GM18517 (cell line): ENCODE data around the gene ADAMTS6.

ENCODE experiments used
- ATAC-seq: cut with Tn5 transposase; IDR thresholded peaks from one replicate; pipeline ENCODE4 v1.9.1; 2021; ENCODE audit warnings: mild to moderate bottlenecking, moderate library complexity; ENCODE audit not compliant: unreplicated experiment

ADAMTS6 gene

DNA sequence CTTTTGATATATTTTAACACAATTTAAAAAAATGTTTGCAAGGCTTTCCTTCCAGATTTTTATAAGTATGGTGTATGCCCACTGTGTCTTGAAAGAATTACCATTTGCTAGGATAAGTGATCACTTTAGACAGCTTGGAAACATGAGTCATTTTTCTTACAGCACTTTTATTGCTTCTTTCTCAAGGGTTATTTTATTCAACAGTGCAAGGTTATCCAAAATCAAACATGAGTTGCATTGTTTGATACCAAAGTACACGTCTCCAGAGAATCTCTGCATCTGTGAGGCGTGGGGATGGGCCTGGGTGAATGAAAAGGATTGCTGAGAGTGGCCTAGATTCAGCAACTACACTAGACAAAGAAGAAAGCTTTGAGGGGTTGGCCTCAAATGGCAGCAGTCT is 329.6 kb downstream of the ADAMTS6 start:
- no peak for ATAC-seq

DNA sequence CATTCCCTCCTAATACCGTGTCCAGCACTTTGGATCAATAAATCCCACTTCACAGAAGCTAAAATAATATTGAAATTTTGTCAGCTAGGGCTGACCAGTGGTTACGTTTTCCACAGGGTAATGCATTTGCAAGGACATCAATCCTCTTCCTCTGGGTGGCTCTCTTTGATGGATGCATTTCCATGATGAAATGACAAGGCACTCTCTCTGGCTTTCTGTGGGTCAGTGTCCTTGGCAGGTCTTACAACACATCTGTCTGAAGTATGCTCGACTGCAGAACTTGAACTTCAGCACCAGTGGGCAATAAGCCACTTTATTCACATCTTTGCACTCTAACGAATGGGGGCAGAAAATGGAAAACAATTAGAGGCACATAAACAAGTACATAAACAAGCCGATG is 330.1 kb downstream of the ADAMTS6 start:
- no peak for ATAC-seq

DNA sequence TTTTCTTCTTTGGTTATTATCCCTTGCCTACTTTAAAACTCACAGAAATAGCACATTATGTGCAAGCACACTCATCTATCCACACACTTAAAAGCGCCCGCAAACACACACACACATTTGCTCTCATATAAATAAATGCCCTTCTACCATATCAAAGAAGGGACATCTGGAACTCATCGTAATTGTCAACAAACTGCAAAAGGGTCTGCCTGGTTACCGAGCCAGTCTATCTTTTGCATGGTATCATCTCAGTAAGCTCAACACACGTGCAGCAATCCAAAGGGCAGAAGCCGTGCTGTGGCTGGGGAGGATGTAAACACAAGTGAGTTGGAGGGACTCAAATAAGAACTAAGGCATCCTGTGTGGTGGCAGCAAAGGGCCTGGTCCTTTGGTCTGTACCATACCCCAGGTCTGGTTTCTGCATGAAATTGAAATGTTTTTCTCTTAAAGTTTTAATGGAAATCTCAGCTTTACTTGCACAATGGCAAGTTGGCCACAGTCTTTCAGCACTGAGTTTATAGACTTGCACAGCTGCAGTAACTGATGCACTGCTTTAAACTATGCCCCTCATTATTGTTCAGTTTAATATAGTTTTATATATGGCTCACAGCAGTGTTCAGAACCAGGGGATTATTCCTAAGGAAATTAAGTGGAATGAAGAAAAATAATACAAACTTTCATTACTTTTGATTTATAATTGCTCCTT is 331.0 kb downstream of the ADAMTS6 start:
- no peak for ATAC-seq

DNA sequence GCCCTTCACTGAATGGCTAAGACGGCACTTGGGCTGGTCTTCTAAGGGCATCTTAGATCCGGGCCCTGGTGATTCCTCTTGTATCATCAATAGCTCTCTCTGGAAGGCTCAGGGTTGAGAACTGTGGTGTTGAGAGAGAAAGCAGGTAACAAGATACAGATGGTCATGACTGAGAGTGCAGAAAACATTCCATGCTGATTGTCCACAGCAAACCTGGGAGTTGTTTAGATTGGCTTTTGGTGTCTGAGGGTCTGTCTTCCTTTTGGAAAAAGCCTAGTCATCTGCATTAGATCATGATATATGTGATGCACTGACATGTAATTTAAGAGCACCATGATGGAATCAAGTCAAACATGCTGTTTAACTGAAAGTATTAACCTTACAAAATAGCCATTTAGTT is 331.9 kb downstream of the ADAMTS6 start:
- no peak for ATAC-seq

DNA sequence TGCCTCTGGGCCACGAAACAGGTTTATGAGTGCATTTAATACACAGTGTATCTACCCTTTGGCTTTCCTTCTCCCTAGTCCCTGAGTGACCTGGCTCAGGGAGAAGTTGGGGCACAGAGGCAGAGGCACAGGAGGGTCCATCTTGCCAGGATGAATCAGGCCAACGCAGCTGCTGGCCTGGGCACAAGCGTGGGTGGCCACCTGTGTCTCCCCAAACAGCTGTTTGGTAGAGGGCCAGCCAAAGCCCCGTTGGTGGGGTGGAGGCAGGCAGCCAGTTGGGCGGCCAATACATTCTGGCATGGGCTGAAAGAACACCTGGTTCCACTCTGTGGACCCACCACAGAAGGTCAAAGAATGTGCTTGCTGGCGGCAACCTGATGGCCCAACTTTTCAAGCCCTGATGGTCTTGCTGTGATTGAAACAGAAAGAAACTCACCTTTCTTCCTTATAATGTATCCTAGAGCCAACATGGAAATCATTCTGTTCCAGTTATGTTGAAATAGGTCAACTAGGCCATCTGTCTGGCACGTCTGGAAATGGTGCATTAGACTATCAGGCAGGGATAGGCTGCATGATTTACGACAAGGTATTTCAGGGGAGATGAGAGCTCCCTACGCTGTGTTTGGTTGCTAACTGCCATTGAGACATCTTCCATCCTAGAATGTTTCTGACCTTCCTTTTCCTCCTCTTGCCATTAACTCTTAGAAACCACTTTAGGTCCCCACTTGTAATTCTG is 337.4 kb downstream of the ADAMTS6 start:
- ATAC-seq, result no peak

DNA sequence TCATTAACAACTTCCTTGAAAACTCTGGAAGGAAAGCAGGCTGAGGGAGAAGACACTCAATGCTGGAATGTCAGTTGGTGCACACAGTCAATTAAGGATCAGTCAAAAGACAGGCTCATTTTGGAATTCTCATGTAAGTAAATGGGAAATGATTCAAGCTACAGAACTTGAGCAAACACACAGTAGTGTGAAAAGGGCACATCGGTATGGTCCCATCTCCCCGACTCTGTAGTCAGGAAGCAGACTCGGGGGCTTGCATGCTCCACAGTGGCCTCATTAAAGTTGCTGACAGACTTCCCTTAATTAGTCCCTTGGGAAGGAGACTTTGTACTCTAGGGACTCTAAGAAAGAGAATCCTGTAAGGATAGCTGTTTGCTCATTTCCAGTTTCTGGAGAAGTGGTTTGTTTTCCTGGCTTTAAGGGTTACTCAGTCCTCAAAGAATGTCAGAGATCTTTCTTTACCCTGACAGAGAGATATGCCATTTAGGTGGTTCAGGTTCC is 339.2 kb downstream of the ADAMTS6 start:
- ATAC-seq, result no peak

DNA sequence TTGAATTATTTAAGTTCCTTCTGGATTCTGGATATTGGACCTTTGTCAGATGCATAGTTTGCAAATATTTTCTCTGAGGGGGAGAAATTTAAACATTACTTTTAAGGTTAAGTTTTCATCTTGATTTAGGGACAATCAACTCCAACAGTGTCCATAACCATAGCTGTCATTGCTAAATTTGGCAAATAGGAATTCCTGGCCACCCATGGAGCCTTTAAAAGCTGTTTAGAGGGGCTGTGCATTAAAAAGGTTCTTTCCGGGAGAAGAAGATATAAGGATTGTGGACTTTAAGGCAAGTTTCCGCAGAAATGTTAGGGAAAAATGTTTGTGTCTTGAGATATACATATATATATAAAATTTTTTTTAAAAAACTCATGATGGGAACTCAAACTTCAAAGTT is 339.7 kb downstream of the ADAMTS6 start:
- no peak for ATAC-seq

DNA sequence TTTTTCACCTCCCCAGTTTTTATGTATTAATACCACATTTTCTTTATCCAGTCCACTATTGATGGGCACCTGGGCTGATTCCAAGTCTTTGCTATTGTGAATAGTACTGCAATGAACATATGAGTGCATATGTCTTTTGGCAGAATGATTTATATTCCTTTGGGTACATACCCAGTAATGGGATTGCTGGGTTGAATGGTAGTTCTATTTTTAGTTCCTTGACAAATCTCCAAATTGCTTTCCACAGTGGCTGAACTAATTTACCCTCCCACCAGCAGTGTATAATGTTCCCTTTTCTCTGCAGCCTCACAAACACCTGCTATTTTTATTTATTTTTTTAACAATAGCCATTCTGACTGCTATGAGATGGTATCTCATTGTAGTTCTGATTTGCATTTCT is 340.2 kb downstream of the ADAMTS6 start:
- ATAC-seq, result no peak

DNA sequence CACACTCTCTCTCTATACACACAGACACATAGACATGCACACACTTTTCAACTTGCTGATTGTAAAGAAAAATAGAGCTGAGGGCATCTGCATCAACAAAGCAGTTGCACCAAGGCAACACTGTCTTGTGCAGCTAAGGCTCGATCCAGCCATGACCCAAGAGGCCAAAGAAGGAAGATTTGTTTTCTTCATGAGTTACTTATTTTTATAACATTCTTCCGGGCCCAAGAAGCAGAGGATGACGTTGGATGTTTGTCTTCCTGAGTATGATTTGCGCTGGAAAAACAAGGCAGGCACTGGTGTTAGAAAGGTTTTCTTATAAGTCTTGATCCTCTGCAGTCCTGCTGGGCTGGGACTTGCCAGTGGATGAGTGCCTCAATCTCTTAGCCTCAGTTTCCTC is 344.1 kb downstream of the ADAMTS6 start:
- ATAC-seq, result no peak

DNA sequence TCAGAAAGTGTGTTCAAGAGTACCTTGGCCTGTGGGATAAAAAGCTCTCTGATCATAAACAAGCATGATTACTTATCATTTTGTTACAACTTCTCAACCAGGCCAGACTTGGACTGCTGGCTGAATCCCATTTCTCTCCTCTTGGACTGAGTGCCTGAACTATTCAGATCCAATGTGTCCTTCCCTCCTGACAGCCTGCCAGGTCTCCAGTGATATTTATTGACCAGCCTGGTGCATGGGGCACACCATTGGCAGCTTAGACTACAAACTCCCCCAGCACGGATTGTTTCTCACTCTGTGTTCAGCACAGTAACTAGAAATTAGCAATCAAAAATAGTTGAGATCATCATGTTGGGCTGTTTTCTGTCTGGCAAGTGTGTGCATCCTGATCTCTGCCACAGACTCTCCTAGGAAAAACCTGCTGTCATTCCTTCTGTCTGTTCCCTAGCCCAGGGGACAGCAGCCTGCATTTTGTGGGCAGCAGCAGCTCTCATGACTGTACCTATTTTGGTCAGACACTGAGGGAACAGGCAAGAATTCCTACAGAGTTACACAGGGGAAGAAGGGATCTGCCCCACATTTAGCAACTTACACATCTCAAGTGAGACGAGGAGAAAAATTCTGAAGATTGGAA is 348.1 kb downstream of the ADAMTS6 start:
- no peak for ATAC-seq

DNA sequence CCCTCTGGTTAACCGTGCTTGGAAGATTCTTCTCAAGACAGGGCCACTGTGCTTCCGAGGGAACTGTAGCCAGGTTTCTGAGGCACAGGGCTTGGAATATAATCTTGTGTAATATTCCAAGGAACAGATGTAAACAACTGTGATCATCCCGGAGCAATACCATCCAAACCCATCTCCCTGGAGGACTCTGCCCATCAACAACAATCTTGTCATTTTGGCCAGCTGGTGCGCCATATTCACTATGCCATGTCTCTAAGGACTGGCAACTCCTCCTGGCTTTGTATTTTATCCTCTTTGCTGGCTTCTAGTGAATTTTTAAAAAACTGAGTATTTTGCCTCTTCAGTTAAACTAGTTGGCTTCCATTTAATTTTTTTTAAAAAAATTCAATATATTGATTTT is 349.3 kb downstream of the ADAMTS6 start:
- no peak for ATAC-seq

DNA sequence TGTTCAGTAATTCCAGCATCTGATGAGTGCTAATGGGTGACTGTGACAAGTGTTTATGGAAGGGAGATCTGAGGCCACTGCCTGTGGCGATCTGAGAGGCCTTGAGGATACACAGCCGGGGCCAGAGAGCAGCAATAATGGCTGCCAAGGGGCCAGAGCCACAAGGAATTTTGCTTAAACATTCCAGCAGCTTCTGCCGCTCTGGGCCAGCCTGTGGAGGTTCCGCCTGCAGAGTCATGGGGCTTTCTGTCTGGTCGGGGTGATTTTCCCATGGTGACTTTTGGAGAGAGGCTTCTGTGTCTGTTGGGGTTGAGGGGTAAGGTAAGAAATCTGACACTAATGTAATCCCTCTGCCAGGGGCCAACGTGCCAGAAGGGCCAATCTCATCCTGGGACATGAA is 353.5 kb downstream of the ADAMTS6 start:
- no peak for ATAC-seq

DNA sequence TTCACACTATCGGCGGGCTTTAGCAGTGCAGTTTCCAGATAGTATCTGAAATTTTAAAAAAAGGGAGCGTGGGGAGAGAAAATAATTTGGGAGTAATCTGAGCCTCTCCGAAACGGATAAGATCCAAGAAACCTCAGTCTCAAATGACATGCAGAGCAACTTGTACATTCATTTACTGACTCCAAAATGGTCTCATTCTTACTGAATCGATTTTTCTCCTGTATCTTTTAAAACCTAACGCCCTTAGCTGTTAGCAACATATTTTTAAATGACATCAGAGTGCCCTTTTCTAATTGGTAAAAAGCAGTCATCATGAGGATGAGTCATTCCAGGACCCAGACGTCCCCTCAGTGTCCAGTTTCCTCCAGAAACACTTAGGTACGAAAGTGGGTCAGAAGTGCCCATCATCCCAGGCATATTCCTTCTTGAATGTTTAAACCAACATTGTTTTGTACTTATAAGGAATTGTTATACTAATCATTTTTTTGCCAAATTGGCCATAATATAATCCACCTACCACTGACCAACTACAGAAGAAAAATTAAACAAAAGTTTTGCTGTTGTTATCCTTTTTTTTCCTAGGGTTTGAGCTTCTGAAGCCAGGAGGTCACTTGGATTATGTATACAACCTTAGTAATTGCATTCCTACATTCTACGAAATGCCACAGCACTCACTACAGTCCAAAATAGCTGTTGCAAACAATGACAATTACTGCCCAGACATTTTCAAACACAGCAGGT is 354.4 kb downstream of the ADAMTS6 start:
- no peak for ATAC-seq

DNA sequence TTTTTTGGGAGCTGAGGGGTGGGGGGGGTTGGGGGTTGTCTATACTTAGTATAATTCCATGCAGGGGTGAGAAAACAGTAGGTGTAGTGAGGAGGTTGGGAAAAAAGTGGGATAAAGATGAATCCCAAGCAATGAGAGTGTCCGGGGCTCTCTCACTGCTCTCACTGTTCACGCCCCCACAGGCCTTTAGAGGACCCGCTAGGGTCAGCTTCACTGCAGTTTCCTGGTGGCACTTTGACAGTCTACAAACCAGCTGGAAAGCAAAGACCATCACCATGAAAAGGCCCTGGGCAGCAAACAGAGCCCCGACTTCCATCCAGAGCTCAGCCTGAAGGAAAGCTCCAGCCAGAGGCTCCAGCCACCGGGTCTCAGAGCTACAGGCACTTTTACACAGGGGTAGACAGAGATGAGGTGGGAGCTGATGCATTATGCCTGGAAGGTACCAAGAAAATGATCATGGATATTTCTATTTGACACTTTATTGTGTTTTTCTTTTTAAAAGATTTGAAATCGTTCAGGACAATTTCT is 355.1 kb downstream of the ADAMTS6 start:
- ATAC-seq, result no peak

DNA sequence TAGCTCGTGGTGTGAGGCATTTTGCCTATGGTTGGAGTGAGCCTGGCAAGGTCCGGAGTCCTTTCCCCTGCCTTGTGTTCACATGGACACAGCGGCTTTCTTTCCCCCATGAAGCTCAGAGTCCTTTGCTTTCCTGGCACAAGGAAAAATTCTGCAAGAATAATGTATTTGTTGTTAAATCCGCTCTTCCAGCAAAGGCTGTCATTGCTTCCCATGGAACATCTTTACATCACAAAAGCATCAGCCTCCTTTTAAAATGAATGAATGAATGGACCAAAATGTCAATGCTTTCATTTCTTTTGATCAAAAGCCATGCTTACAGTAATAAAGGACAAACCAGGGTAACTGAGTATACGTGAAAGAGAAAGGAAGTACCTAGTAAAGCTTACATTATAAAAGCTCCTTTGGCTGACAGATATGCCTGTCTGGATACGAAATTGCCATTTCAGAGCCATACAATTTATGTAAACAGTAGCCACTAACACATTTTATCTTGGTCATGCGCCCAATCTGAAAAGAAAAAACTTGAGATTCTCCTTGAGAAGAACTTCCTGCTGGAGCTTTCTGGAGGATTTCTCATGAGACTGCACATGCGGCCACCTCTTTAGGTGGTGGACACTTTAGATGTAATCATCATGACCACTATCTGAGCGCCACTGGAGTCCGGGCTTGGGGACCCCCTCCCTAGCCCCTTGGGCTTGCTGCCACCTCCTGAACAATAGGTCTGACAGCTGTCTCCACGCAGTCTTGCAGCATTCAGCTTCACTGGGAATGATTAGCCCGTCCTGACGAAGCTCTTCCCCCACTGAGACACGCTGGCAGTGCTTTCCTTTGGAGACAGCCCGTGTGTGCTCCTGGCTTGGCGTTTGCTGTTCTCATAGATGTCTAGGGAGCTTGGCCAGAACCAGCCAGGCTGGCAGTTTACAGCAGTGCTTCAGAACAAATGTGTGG is 355.9 kb downstream of the ADAMTS6 start:
- ATAC-seq, result no peak

DNA sequence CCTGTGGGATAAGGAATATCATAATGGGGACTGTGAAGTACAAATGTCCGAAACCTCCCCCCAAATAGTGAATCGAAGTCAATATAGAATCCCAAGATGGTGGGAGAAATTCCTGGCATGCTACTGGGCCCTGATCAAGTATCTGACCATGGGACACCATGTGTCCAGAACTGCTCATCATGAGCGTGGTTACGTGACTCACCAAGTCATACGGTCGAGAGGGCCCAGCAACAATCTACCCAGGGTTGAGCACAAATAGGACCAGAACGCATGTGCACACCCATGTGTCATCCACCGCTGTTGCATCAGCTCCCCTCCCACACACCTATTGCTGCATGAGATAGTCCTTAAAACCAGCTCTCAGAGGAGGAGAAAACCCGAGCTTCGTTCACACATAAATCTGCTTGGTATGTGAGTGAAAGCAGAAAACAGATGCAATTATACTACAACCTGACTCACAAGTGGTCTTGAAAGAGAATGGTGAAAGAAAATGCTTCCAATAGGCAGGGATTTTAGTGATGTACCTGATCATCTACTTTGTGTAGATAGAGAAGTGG is 359.8 kb downstream of the ADAMTS6 start:
- no peak for ATAC-seq

DNA sequence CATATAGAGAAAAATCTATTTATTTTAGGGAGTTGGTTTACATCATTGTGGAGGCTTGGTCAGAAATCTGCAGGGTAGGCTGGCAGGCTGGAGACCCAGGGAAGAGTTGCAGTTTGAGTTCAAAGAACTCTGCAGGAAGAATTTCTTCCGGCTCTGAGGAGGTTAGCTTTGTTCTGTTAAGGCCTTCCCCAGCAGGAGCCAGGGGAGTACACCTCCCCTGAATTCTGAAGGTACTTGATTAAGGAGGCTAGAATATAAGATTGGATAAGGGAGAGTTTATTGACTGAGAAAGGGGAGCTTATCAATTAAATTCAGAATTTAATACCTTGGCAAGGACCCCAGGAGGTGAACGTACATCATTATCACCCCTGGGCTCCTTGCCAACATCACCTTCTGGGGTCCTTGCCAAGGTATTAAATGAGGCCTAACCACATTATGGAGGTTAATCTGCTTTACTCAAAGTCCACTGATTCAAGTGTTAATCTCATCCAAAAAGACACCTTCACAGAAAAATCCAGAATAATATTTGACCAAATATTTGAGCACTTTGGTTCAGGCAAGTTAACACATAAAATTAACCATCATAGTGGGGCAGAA is 361.3 kb downstream of the ADAMTS6 start:
- ATAC-seq, result no peak

DNA sequence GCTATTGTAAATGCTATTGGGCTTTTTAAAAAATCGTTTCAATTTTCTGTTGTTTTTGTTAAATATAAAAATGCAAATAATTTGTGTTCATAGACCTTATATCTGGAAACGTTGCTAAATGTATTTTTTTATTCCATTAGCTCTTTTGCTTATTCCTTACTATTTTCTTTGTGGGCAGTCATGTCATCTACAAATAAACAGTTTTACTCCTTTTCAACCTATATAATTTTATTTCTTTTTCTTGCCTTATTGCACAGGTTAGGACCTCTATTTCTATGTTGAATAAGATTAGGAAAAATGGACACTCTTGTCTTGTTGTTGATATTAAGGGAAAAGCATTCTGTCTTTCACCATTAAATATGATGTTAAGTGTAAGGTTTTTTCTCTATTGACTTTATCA is 364.2 kb downstream of the ADAMTS6 start:
- no peak for ATAC-seq

DNA sequence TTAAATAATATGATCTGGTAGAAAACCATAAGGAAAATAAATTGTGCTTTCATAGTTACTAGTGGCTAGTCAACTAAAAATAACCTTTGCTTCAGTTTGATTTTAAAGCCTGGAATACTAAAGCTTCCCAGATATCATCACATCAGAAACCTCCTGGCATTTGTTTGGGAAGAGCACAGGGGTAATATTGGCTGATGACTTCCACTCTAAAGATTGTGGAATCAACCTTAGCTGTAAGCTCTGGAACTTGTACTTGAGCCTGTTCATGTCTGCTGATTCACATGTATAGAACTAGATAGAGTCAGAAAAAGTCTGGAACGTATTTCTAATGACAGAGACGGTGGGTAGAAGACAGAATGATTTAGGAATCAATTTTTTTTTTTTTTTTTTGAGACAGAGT is 367.9 kb downstream of the ADAMTS6 start:
- no peak for ATAC-seq
